HG02938 (cell line): ENCODE results near the gene SPHKAP.
"Not testable (repeated sequence)": the region's sequence is repeated elsewhere in the genome, so short reads cannot be mapped to it uniquely, and the experiment has no call there.

Experiments used
- ATAC-seq: cut with Tn5 transposase; IDR thresholded peaks from one replicate; pipeline ENCODE4 v1.9.1; 2021; ENCODE audit warnings: mild to moderate bottlenecking, moderate library complexity; ENCODE audit not compliant: unreplicated experiment

The SPHKAP gene

GRCh38 chr2:228181098-228182019 is at the start of gene SPHKAP:
Gene SPHKAP, minus strand, starts transcription at chr2:228181687. Its CDS starts 89 bp downstream, at chr2:228181598.
- no peak for ATAC-seq

- no peak for ATAC-seq
Measured at GRCh38 chr2:228227466-228227865, 46.0 kb upstream of the SPHKAP start.

- no peak for ATAC-seq
Measured at GRCh38 chr2:228224410-228224809, 42.9 kb upstream of the SPHKAP start.

GRCh38 chr2:228218593-228218992 is 37.1 kb upstream of the SPHKAP start:
- not testable (repeated sequence) for ATAC-seq

GRCh38 chr2:228197504-228197903 is 16.0 kb upstream of the SPHKAP start:
- no peak for ATAC-seq

- no peak for ATAC-seq
Measured at GRCh38 chr2:228180181-228181097, 1.0 kb downstream of the SPHKAP start.

GRCh38 chr2:228167290-228167689 is 14.2 kb downstream of the SPHKAP start:
- no peak for ATAC-seq

- no peak for ATAC-seq
Measured at GRCh38 chr2:228164718-228165117, 16.8 kb downstream of the SPHKAP start.

- no peak for ATAC-seq
Measured at GRCh38 chr2:228157841-228158240, 23.6 kb downstream of the SPHKAP start.

GRCh38 chr2:228144961-228145360 is 36.5 kb downstream of the SPHKAP start:
- ATAC-seq = no peak

- peak; percentile 96 for ATAC-seq
Measured at GRCh38 chr2:228140934-228141528, 40.5 kb downstream of the SPHKAP start.

GRCh38 chr2:228136027-228136426 is 45.5 kb downstream of the SPHKAP start:
- no peak for ATAC-seq

GRCh38 chr2:228135300-228135699 is 46.2 kb downstream of the SPHKAP start:
- no peak for ATAC-seq

GRCh38 chr2:228131833-228132232 is 49.7 kb downstream of the SPHKAP start:
- ATAC-seq = no peak

- no peak for ATAC-seq
Measured at GRCh38 chr2:228126401-228126800, 55.1 kb downstream of the SPHKAP start.

GRCh38 chr2:228118940-228119339 is 62.5 kb downstream of the SPHKAP start:
- ATAC-seq = no peak

- no peak for ATAC-seq
Measured at GRCh38 chr2:228107846-228108245, 73.6 kb downstream of the SPHKAP start.

- no peak for ATAC-seq
Measured at GRCh38 chr2:228105526-228106250, 75.8 kb downstream of the SPHKAP start.

GRCh38 chr2:228104215-228104614 is 77.3 kb downstream of the SPHKAP start:
- ATAC-seq = no peak

- ATAC-seq = no peak
Measured at GRCh38 chr2:228103379-228103778, 78.1 kb downstream of the SPHKAP start.
